K562 (cell line): ENCODE data around the gene BSPRY. TPM values are rescaled to one million over a fixed set of nuclear protein-coding genes. Genes with fewer than 3 reads are reported as not detected.

Source experiments
- ATF6 ChIP-seq: sonication (generic); formaldehyde crosslinking; IDR thresholded peaks from 2 replicates; pipeline ENCODE4 v1.4.0; 2020; ENCODE audit warnings: mild to moderate bottlenecking, missing genetic modification reagents
- CEBPZ ChIP-seq: fragments of 150-350 bp; IDR thresholded peaks from 2 replicates; pipeline ENCODE4 v1.6.1; 2014; ENCODE audit warnings: low read depth, mild to moderate bottlenecking, low read length, borderline replicate concordance
- CHD2 ChIP-seq: IDR thresholded peaks from 2 replicates; pipeline ENCODE4 v1.6.1; 2011; ENCODE audit warnings: low read depth, low read length
- DMBX1 ChIP-seq: fragments of 250-450 bp; sonication (Bioruptor Pico); IDR thresholded peaks from 2 replicates; pipeline ENCODE4 v1.8.0; 2022; ENCODE audit warnings: inconsistent platforms, mild to moderate bottlenecking, moderate library complexity, borderline replicate concordance
- DNMT1 ChIP-seq: fragments of 450-650 bp; IDR thresholded peaks from 2 replicates; pipeline ENCODE4 v1.6.1; 2016; ENCODE audit warnings: antibody characterized with exemption, mild to moderate bottlenecking
- GABPB1 ChIP-seq: sonication (generic); formaldehyde crosslinking; IDR thresholded peaks from 2 replicates; pipeline ENCODE4 v1.8.0; 2022; ENCODE audit warnings: mild to moderate bottlenecking, missing genetic modification reagents
- HDAC8 ChIP-seq: fragments of 450-650 bp; IDR thresholded peaks from 2 replicates; pipeline ENCODE4 v1.6.1; 2016; ENCODE audit warnings: mild to moderate bottlenecking, missing genetic modification characterization, moderate library complexity, missing compliant biosample characterization
- ILK ChIP-seq: fragments of 450-650 bp; IDR thresholded peaks from 2 replicates; pipeline ENCODE4 v1.6.1; 2016; ENCODE audit warnings: missing genetic modification characterization, low read depth, mild to moderate bottlenecking, missing compliant biosample characterization, moderate library complexity, borderline replicate concordance
- MAFF ChIP-seq: IDR thresholded peaks from 2 replicates; pipeline ENCODE4 v1.6.1; 2012; ENCODE audit warnings: low read length, improper control_type of control experiment
- MCM7 ChIP-seq, 2 experiments: fragments of 450-650 bp; IDR thresholded peaks; 2 replicates each; pipeline ENCODE4 v1.6.1; 2016 to 2018
- MIER1 ChIP-seq: fragments of 450-650 bp; IDR thresholded peaks from 2 replicates; pipeline ENCODE4 v1.6.1; 2016; ENCODE audit warnings: antibody characterized with exemption, mild to moderate bottlenecking, low read depth
- PHB ChIP-seq: fragments of 250-450 bp; sonication (Bioruptor Pico); IDR thresholded peaks from 2 replicates; pipeline ENCODE4 v1.5.0; 2021
- PHF21A ChIP-seq: fragments of 450-650 bp; IDR thresholded peaks from 2 replicates; pipeline ENCODE4 v1.6.1; 2017; ENCODE audit warnings: low read depth, borderline replicate concordance
- PTBP1 ChIP-seq: fragments of 200-400 bp; formaldehyde crosslinking; IDR thresholded peaks from 2 replicates; pipeline ENCODE4 v1.6.1; 2017; ENCODE audit warnings: low read depth, low read length
- RBBP5 ChIP-seq: fragments of 200-600 bp; sonication (generic); IDR thresholded peaks from 2 replicates; pipeline ENCODE4 v1.6.1; 2012; ENCODE audit warnings: borderline replicate concordance, mild to moderate bottlenecking, low read length, control low read depth, inconsistent platforms; ENCODE audit not compliant: insufficient read depth, poor library complexity, severe bottlenecking
- RBM34 ChIP-seq: fragments of 200-400 bp; formaldehyde crosslinking; IDR thresholded peaks from 2 replicates; pipeline ENCODE4 v1.6.1; 2018; ENCODE audit warnings: low read length, borderline replicate concordance; ENCODE audit not compliant: insufficient read depth
- SFPQ ChIP-seq: fragments of 200-400 bp; formaldehyde crosslinking; IDR thresholded peaks from 2 replicates; pipeline ENCODE4 v1.6.1; 2017; ENCODE audit warnings: mild to moderate bottlenecking, low read depth, low read length, moderate library complexity
- SUPT5H ChIP-seq: fragments of 450-650 bp; IDR thresholded peaks from 2 replicates; pipeline ENCODE4 v1.6.1; 2016
- ZNF280A ChIP-seq: fragments of 450-650 bp; IDR thresholded peaks from 2 replicates; pipeline ENCODE4 v1.6.1; 2018; ENCODE audit warnings: mild to moderate bottlenecking, low read depth; ENCODE audit not compliant: partially characterized antibody
- polyA plus RNA-seq, 8 experiments: library from polyadenylated mRNA; depleted of rRNA in 4 of 8; stranded (reverse) in 5 of 8; unstranded in 3 of 8; fragments of >200 nt; fragmentation: Nextera tagmentation in 2 of 8; fragmentation: Illumina TruSeq in 1 of 8; extraction: Ambion mirVana in 2 of 8; extraction: Trizol in 1 of 8; gene quantifications; 2 replicates each; pipeline versions ENCODE4 v1.2.1 to v1.2.3, GENCODE V29; 2011 to 2014; ENCODE audit warnings: inconsistent platforms in 1 of 8, missing spikeins in 1 of 8
- total RNA-seq, 7 experiments: library from RNA; depleted of rRNA in 6 of 7; stranded (reverse); fragments of >200 nt in 6 of 7; fragmentation: Illumina TruSeq in 2 of 7; extraction: Trizol in 2 of 7; gene quantifications; 2 replicates each; pipeline versions ENCODE4 v1.2.1 to v1.2.3, GENCODE V29; 2011 to 2021; ENCODE audit warnings: low replicate concordance in 1 of 7

Gene BSPRY
- total and polyA plus RNA-seq, 9 of the 15 experiments (the other 6 are each of a cell fraction or from before 2014, with no cell fraction given) = 0.07 to 0.67 (median 0.18) TPM

GRCh38 chr9:113340011-113340699 lies 9.2 kb upstream of the BSPRY start, which contains the start of gene WDR31 (continued):
- TF ChIP-seq RBM34 (no peak), CHD2 (peak; percentile 66), RBBP5 (peak; percentile 85), HDAC8 (tag) (no peak), SUPT5H (peak; percentile 83), GABPB1 (peak; percentile 97), ATF6 (CRISPR knock-in tag) (0 out of 2 replicates have a peak, but pooled peaks have one; percentile 75), PHB (no peak), PHF21A (0 out of 2 replicates have a peak, but pooled peaks have one; percentile 60), MIER1 (peak; percentile 63; the same call in 1 of the 2 replicates), DMBX1 (CRISPR knock-in tag) (no peak), ILK (tag) (no peak), PTBP1 (no peak), MCM7 (IDR thresholded peaks at IDR 0.05) (no peak), CEBPZ (no peak), DNMT1 (no peak), SFPQ (no peak), MAFF (no peak), ZNF280A (no peak)
